Measurements from ENCODE around the gene ZFHX3.
A peak's percentile ranks its signal among the peaks of the same experiment; 100 is the strongest.

The ZFHX3 gene

DNA sequence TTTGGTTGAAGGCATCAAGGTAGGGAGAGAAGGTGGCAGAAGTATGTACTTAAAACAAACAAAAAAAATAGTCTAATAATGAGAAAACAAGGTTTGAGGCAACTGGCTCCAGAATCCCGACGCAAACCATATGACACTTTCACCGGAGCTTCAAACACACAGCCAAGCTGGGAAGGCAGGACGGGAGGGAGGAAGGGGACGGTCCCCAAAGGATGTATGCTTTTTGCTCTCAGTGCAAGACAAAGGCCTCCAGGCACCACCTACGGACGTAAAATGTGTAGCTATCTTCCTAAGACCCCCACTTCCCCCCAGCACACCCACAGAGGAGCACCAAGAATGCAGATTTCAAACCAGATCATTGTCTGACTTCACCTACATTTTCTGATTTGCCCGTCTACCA lies 102.3 kb downstream of the ZFHX3 start:
- Histone ChIP-seq H3K27me3 (ENCODE audit: low read depth) (no peaks in the 10 kb centered on the region), H3K9me3 (no peaks in the 10 kb centered on the region), H3K4me3 (no peak overlapping the region), H3K4me1 (no peaks in the 10 kb centered on the region), H3K36me3 (replicated peaks) (peaks cover 15% of the 10 kb centered on the region)
- in situ Hi-C loops (cut with MboI; ENCODE audit: low sequenced_read_pairs), result no loop called here
- DNase-seq (ENCODE audit: low spot score in 2 of 2), result no peak

DNA sequence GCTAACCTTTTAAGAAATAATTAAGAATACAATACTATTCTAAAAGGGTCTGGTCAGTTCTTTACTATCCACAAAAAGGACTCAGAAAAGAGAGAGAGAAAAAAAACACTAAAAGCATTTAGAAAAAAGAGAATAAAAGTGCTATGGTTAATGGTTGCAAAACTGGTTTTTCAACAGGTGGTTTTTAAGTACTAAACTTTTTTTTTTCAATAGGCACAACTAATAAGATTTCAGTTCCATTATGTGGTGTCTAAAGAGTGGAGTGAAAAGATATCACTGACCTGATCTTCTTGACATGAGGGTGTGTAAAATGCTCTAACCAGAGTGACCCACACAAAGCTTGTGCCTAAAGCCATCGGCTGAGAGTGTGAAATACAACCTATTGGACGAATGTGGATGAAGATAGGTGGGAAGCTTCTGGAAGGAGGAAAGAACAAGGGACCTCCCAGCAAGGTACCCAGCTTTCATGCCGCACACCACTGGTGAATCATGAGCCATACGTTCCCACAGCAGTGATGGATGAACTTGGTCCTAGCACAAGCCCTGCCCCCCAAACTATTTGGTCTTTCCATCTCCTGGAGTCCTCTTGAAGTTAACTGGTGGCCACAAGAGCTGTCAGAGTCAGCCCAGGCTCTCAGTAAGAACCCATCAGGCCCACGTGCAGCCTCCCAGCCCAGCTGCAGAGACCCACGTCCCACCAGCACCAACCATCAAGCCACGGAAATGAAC lies 103.0 kb downstream of the ZFHX3 start:
- DNase-seq (ENCODE audit: low spot score in 2 of 2), result no peak
- in situ Hi-C loops (cut with MboI; ENCODE audit: low sequenced_read_pairs), result no loop called here
- Histone ChIP-seq H3K4me1 (no peaks in the 10 kb centered on the region), H3K9me3 (no peaks in the 10 kb centered on the region), H3K27me3 (ENCODE audit: low read depth) (no peaks in the 10 kb centered on the region), H3K36me3 (replicated peaks) (peaks cover 8% of the 10 kb centered on the region), H3K4me3 (no peak overlapping the region)

DNA sequence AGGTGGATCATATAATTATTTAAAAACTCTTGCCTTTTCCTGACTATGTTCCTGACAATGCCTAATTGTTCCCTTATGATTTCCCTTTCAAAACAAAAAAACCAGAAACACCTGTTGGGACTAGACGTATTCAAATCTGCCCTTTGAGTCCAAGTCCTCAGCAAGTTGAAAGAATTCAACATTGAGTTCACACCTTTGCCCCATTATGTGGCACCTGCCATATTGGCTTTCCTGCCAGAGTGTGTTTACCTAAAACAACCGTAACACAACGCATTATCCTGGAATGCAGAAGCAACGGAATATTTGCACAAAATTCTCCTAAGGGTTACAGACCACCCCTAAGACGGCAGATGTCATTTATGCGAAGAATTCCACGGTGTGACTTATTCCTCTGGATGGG lies 105.9 kb downstream of the ZFHX3 start:
- H3K4me3 ChIP-seq, result no peak overlapping the region
- DNase-seq (ENCODE audit: low spot score in 2 of 2), result no peak
- H3K27me3 ChIP-seq (ENCODE audit: low read depth), result no peaks in the 10 kb centered on the region
- no peaks in the 10 kb centered on the region for H3K9me3 ChIP-seq
- H3K36me3 ChIP-seq (replicated peaks), result no peaks in the 10 kb centered on the region; the same call in none of the 2 replicates
- H3K4me1 ChIP-seq, result 0 out of 2 replicates have a peak, but pooled peaks cover 2% of the 10 kb centered on the region
- in situ Hi-C loops (cut with MboI; ENCODE audit: low sequenced_read_pairs), result no loop called here

DNA sequence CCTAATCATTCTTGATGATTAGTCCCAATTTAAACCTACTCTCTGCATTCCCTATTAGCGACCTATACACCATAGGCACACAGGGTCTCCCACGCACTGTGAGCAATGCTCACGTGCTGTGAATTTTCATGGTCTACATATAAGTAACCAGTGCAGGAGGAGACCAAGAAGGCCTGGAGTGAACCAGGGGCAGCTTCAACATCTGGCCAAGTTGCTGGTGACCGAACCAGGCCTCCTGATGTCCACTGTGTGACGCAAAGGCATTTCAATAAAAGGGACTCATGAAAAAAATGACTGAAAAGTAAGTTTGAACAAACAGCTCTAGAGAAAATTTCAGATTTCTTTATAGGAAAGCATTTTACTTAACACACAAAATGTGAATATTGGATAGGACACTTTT lies 107.0 kb downstream of the ZFHX3 start:
- Histone ChIP-seq H3K4me1 (0 out of 2 replicates have a peak, but pooled peaks cover 2% of the 10 kb centered on the region), H3K4me3 (no peak overlapping the region), H3K9me3 (no peaks in the 10 kb centered on the region), H3K27me3 (ENCODE audit: low read depth) (no peaks in the 10 kb centered on the region), H3K36me3 (replicated peaks) (no peaks in the 10 kb centered on the region; the same call in 1 of the 2 replicates)
- in situ Hi-C loops (cut with MboI; ENCODE audit: low sequenced_read_pairs), result no loop called here
- DNase-seq (ENCODE audit: low spot score in 2 of 2), result no peak

DNA sequence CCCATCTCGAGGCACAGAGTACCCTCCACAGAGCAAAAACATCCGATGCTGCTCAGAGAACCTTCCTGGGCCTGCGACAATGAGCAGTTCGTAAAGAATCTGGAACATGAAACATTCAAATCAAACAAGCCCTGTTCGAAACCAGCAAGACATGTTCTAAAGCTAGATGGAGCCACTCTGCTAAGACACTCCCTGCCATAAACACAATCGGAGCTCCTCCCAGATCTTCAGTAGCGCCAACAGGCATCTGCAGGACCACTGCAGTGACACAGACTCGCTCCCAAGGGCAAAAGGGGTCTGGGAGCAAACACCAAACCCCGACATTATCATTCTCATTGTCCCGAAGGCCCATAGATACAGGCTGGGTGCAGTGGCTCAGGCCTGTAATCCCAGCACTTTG lies 108.7 kb downstream of the ZFHX3 start:
- no peaks in the 10 kb centered on the region for H3K9me3 ChIP-seq
- DNase-seq (ENCODE audit: low spot score in 2 of 2), result no peak
- H3K4me1 ChIP-seq, result peaks cover 7% of the 10 kb centered on the region
- in situ Hi-C loops (cut with MboI; ENCODE audit: low sequenced_read_pairs), result no loop called here
- H3K4me3 ChIP-seq, result no peak overlapping the region
- H3K36me3 ChIP-seq (replicated peaks), result no peaks in the 10 kb centered on the region; the same call in 1 of the 2 replicates
- H3K27me3 ChIP-seq (ENCODE audit: low read depth), result no peaks in the 10 kb centered on the region

DNA sequence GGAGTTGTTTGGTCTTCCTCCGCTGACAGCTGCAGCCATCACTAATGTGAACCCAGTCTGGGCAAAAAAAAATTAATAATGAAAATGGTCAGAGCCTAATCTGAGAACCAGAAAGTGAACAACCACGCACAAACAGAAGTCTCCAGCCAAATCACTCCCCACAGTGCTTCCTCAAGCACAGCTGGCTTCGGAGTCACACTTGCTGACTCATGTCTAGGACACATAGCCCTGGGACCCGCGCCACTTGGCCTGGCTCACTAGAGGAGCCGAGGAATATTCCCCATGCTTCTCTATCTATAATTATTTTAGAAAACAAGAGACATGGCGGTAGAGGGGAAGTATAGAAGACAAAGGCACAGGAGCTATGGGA lies 109.1 kb downstream of the ZFHX3 start:
- peaks cover 12% of the 10 kb centered on the region for H3K4me1 ChIP-seq
- no peaks in the 10 kb centered on the region; the same call in 1 of the 2 replicates for H3K36me3 ChIP-seq (replicated peaks)
- no peaks in the 10 kb centered on the region for H3K27me3 ChIP-seq (ENCODE audit: low read depth)
- H3K9me3 ChIP-seq, result no peaks in the 10 kb centered on the region
- no peak overlapping the region for H3K4me3 ChIP-seq
- DNase-seq (ENCODE audit: low spot score in 2 of 2), result no peak
- in situ Hi-C loops (cut with MboI; ENCODE audit: low sequenced_read_pairs), result no loop called here

DNA sequence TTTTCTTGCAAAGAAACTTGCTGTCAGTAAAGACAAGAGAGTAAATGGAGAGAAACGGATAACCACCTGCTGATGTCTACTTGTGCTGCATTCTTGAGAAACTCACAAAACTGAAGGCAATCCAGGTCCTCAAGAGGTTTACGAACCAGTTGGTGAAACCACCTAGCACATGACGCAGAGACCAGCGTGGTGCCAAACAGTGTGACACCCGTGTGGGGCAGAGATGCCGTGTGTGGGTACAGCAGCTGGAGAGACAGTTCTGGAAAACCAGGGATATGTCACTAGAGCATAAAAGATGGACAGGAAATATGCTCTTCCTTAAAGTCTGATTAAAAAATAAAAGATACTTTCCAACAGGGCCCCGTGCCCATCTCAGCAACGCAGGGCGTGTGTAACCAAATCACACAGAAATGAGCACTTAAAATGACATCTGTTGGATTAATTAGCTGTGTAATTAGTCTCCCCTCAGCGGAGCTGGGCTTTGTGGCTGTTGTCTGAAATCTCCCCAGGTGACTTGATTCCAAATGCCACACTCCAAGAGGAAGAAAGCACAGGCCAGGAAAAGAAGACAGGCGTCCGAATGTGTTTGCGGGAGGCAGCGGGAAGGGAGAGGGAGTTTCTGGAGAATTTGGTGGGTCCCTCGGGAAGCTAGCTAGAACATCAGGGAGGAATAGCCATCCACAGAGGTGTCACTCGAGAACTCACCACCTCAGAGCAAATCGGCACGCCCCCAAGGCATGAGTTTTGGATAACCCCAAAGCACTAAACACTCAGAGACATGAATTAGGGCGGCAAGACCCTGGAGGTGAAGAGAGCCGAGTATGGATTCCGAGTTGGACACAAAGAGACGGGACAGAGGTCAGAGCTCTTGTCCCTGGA lies 109.8 kb downstream of the ZFHX3 start:
- in situ Hi-C loops (cut with MboI; ENCODE audit: low sequenced_read_pairs), result no loop called here
- DNase-seq (ENCODE audit: low spot score in 2 of 2), result no peak
- Histone ChIP-seq H3K4me3 (no peak overlapping the region), H3K9me3 (no peaks in the 10 kb centered on the region), H3K36me3 (replicated peaks) (no peaks in the 10 kb centered on the region; the same call in 1 of the 2 replicates), H3K27me3 (ENCODE audit: low read depth) (no peaks in the 10 kb centered on the region), H3K4me1 (peaks cover 18% of the 10 kb centered on the region)

DNA sequence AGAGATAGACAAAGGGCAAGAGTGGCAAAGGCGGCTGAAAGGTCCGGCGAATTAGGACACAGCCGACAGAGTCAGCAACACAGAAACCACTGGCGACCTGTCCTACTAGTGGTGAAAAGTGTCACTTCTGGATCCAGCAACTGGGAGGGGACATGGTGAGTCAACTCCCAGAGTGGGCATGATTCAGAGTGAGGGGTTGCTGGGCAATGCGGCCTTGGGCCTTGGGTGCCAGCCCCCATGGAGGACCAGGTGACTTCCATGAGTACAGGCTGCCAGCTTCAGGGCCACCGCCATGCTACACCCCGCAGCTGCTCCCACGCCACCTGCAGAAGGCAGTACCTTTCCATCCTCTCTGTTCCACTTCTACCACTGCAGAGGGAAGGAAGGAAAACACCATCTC lies 110.6 kb downstream of the ZFHX3 start:
- in situ Hi-C loops (cut with MboI; ENCODE audit: low sequenced_read_pairs), result no loop called here
- no peaks in the 10 kb centered on the region for H3K9me3 ChIP-seq
- no peak overlapping the region for H3K4me3 ChIP-seq
- peaks cover 22% of the 10 kb centered on the region for H3K4me1 ChIP-seq
- no peak for DNase-seq (ENCODE audit: low spot score in 2 of 2)
- no peaks in the 10 kb centered on the region for H3K27me3 ChIP-seq (ENCODE audit: low read depth)
- H3K36me3 ChIP-seq (replicated peaks), result no peaks in the 10 kb centered on the region; the same call in 1 of the 2 replicates

DNA sequence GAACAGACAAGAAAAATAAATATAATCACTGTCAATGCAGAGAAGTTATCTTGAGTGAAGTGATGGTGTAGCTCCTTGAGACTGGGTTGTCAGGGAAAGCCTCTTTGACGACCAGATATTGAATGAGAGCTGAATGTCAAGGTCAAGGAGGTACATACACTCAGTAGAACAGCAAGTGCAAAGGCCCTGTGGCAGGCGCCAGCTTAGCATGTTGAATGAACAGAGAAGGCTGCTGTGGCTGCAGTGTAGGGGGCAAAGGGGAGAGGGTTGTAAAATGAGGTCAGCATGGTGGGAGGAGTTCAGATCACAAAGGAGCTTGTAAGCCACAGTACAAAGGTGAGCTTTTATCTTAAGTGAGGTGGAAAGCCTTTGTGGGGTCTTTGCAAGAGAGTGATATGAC lies 111.5 kb downstream of the ZFHX3 start:
- Histone ChIP-seq H3K4me3 (no peak overlapping the region), H3K36me3 (replicated peaks) (no peaks in the 10 kb centered on the region), H3K4me1 (peaks cover 31% of the 10 kb centered on the region), H3K9me3 (no peaks in the 10 kb centered on the region), H3K27me3 (ENCODE audit: low read depth) (no peaks in the 10 kb centered on the region)
- DNase-seq (ENCODE audit: low spot score in 2 of 2), result no peak
- in situ Hi-C loops (cut with MboI; ENCODE audit: low sequenced_read_pairs), result no loop called here

DNA sequence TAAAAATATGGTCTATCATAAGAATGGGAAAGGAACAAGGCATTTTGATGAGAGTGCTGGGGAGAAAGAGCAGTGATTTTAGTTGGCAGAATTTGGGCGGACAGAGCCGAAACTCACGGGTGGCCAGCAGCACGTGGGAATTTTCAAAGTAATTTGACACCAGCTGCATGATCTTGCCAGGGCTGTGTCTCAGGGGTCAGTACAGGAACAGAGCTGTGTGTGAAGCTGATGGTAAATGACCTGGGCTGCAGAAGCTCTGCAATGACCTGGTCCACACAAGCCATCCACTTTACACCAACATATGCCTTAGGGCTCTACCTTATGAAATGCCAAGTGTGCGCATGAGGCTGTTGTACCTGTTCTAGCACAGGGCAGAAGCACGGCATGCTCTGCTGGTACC lies 112.0 kb downstream of the ZFHX3 start:
- Histone ChIP-seq H3K36me3 (replicated peaks) (no peaks in the 10 kb centered on the region), H3K4me3 (no peak overlapping the region), H3K27me3 (ENCODE audit: low read depth) (no peaks in the 10 kb centered on the region), H3K9me3 (no peaks in the 10 kb centered on the region), H3K4me1 (peaks cover 34% of the 10 kb centered on the region)
- in situ Hi-C loops (cut with MboI; ENCODE audit: low sequenced_read_pairs), result no loop called here
- DNase-seq (ENCODE audit: low spot score in 2 of 2), result no peak

DNA sequence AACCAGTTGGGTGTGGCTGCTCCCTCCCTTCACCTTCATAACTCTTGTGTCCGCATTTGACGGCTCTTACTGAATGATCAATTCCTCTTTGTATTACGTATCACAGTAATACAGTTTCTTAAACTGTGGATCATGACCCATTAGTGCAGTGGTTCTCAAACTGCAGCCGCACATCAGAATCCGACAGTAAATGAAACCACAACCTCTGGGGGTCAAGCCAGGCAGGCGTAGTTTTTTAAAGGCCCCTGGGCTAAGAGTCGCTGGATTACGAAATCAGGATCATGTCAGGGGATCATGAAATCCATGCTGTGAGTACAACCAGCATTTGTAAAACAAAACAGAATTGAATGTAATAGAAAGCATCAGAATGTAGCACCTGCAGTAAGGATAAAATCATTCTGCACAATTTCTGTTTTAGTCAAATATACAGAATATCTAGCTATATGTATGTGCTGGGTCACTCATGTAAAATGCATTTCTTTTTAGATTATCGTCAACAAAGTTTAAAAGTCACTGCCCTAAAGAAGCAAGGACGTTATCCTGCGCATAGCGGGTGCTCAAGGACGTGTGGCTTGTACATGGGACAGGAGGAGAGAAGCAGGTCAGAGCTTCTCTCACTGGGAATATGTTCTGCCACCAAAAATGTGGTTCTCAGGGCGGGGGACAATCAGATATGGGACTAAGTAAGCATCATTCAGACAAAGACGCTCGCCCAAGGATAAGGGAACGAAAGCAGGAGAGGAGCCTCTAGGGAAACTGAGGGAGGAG lies 113.1 kb downstream of the ZFHX3 start:
- peak; percentile 37 to 56 for DNase-seq (ENCODE audit: low spot score in 2 of 2)
- H3K27me3 ChIP-seq (ENCODE audit: low read depth), result no peaks in the 10 kb centered on the region
- H3K4me3 ChIP-seq, result no peak overlapping the region
- H3K36me3 ChIP-seq (replicated peaks), result no peaks in the 10 kb centered on the region
- in situ Hi-C loops (cut with MboI; ENCODE audit: low sequenced_read_pairs), result no loop called here
- H3K9me3 ChIP-seq, result no peaks in the 10 kb centered on the region
- H3K4me1 ChIP-seq, result peaks cover 41% of the 10 kb centered on the region

DNA sequence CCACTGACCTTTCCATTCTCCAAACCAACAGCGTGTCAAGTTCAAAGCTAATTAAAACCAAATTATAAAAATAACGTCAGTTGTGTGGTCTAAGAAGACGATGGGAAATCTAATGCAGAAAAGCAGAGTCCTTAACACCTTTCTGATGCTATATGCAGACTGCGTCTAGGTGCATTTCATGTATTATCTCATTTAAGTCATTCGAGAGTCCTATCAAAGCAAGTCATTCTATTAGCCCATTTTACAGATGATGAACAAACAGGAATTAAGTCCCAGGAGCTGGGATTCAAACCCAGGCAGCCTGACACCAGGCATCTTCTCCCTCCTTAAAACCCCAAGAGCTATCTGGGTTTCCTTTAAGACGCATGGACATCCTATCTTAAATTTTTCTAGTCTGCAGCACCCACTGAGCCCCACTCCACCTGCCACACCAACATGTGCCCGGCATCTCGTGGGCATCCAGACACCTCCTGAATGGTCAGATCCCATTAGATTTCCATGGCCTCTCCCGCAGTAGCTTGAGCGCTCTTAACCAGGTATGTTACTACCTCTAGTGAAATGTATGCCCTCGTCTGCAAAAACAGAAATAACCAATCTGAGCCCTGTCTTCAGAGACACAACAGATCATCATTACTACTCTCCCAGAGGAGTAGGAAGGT lies 115.1 kb downstream of the ZFHX3 start:
- Histone ChIP-seq H3K4me1 (peaks cover 46% of the 10 kb centered on the region), H3K36me3 (replicated peaks) (no peaks in the 10 kb centered on the region), H3K4me3 (no peak overlapping the region), H3K9me3 (no peaks in the 10 kb centered on the region), H3K27me3 (ENCODE audit: low read depth) (no peaks in the 10 kb centered on the region)
- no peak for DNase-seq (ENCODE audit: low spot score in 2 of 2)
- in situ Hi-C loops (cut with MboI; ENCODE audit: low sequenced_read_pairs), result no loop called here

DNA sequence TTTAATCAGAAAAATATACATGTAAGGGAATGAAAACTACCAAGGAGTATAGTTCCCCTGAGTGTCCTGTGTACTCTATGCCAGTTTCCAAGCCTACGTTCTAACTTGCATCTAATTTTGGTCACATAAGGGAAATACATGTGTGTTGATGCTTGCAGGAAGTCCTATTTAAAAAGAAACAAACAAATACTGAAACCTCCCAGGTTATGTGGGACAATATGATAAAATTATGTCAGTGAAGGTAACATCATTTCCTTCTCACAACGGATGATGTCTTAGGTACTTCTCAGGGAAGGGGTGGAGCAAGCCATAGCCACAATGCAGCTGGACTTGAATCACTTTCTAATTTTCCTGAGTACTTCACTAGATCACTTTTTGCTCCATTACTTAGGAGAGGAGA lies 115.9 kb downstream of the ZFHX3 start:
- in situ Hi-C loops (cut with MboI; ENCODE audit: low sequenced_read_pairs), result no loop called here
- Histone ChIP-seq H3K4me3 (no peak overlapping the region), H3K9me3 (no peaks in the 10 kb centered on the region), H3K4me1 (peaks cover 52% of the 10 kb centered on the region), H3K36me3 (replicated peaks) (no peaks in the 10 kb centered on the region), H3K27me3 (ENCODE audit: low read depth) (no peaks in the 10 kb centered on the region)
- no peak for DNase-seq (ENCODE audit: low spot score in 2 of 2)
